GM15510 (cell line): ENCODE results near the gene TMEM52.

Source experiments
- POLR2A ChIP-seq: IDR thresholded peaks from 3 replicates; pipeline ENCODE4 v1.6.1; 2011; ENCODE audit warnings: borderline replicate concordance; ENCODE audit not compliant: insufficient read length; ENCODE audit errors: extremely low read depth

TMEM52 gene

DNA sequence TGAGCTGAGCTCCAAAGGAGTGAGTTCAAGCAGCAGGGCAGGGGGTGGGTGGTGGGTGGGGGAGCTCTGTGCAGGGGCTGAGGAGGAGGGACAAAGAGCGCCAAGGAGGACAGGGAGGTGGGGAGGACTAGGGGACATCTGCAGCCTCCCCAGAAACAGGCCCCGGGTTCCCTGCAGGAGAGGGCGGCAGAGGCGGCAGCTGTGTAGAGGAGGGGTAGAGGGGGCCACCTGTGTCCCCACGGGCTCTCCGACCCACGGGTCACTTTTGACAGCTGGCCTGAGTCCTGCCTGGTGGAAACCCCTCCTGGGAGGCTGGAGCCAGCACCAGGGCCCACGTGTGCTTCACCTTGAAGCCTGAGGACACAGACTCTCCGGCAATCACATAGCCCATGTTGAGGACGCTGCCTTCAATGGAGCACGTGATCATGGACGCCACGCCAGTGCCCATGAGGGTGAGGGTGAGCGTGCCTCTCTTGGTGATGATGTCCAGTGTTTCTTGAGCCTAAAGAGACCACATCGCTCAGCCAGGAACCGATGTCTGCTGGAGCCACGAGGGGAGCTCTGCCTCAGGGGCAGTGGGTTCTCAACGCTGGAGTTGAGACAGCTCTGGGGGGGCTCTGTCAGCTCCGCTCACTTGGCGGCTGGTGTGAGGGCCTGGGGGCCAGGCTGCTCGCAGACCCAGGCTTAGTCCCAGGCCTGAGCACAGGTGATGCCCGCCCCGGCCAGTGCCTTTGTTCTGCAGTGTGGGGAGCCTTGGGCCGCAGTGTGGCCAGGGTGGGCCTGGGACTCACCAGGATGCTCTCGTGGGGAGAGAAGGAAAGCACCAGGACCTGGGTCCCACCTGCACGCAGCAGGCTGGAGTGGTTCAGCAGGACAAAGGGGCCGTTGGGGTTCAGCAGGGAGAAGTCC lies 6.6 kb upstream of the TMEM52 start:
- no peak for TF ChIP-seq POLR2A

DNA sequence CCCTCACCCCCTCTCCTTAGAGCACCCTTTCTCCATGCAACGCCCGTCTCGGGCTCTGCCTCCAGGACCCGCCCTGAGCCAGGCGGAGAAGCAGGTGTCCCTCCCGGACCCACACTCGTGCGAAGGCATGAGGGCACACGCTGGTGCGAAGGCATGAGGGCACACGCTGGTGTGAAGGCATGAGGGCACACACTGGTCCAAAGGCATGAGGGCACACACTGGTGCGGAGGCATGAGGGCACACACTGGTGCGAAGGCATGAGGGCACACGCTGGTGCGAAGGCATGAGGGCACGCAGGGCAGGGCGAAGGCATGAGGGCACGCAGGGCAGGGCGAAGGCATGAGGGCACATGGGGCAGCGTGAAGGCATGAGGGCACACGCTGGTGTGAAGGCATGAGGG lies 5.8 kb upstream of the TMEM52 start:
- TF ChIP-seq POLR2A, result no peak

DNA sequence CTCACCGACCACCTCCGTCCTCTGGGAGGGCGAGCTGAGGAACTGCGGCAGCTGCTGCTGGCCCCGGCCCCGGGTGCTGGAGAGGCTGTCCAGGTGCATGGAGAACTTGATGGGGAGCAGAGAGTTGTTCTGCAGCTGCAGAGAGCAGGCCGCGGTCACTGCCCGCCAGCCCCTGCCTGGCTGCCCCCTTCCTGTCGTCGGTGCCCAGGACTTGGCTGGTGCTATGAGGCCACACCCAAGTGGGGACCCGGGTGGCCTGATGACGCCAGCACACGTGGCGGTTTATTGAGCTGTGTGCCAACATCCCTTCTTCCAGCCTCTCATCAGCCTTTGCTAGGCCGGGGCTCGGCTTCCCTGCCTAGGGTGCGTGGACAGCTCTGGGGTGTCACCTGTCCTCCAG lies 5.3 kb upstream of the TMEM52 start:
- TF ChIP-seq POLR2A, result no peak

DNA sequence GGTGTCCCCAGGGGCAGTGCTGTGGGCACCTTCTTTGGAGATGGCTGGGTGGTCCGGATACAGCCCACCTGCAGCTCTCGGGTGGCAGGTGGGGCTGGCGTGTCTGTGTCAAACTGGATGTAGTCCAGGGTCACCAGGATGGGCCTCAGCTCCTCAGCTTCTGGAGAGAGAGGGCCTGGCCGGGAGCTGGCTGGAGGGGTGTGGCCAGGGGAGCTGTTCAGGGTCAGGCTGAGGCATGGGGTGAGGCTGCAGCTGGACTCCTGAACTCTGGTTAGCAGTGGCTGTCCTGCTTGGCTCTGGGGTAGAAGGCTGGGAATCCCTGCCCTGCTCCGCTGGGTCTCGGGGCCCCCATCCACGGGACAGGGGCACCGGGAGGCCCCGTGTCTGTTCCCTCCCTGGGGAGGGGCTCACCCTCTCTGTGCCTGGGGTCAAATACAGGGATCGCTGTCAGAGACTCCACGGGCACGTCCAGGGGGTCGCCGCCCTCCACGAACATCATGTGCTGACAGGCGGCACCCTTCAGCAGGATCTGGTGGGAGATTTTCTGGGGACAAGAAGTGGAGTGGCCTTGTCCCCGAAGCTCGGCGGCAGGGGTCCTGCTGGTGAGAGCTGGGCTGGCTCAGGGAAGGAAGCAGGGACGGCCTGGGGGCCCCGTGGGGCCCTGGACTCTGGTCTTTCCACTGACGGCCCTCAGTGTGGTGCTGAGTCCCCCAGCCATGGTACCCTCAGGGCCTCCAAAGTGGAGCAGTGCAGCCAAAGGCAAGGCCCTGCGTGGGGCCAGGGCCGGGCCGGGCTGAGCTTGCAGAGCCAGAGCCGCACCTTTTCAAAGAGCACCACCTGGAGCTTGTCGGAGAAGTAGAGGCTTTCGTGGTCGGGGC lies 4.1 kb upstream of the TMEM52 start:
- no peak for TF ChIP-seq POLR2A

DNA sequence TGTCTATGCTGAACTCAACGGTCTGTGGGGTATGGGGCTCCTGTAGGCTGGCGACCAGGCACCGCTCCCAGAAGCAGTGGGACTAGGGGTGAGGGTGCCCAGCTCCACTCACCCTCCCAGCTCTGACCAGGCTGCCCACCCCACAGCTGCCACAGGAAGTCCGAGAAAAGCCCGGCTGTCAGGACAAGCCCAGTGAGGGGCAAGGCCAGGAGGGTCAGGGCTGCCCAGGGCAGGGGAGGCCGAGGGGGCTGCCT lies 3.5 kb upstream of the TMEM52 start:
- TF ChIP-seq POLR2A, result no peak

DNA sequence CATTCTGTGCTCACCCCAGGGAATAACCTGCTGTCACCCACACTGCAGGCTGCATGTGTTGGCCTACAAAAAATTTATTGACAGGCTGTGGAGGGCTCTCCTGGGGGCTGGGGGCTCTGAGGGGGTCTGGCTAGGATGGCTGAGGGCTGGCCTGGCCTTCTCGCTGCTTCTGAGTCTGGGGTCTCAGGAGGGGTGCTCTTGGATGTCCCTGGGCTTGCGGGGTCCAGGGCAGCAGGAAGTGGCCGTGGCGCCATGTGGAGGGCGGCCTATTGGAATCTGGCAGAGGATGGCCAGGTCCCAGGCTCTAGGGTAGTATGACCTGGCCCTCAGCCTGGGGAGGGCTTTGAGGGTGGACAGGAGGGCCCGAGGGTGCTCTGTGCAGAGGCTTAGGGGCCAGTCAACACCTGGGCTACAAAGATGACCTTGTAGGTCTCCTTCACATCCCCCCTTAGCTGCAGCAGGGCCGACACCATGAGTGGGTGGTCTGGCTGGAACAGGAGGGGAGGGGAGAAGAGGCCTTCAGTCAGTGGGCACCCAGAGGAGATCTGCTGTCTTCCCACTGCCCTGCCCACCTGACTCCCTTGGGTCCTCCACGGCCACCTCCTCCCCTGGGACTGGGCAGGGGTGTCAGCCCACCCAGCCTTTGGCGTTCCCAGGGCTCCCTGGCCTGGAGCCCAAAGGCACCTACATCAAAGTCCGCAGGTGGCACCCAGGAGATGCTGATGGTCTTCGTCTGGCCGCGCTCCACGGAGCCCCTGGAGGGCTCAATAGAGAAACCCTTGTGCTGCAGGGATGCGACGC lies 3.0 kb upstream of the TMEM52 start:
- TF ChIP-seq POLR2A, result no peak

DNA sequence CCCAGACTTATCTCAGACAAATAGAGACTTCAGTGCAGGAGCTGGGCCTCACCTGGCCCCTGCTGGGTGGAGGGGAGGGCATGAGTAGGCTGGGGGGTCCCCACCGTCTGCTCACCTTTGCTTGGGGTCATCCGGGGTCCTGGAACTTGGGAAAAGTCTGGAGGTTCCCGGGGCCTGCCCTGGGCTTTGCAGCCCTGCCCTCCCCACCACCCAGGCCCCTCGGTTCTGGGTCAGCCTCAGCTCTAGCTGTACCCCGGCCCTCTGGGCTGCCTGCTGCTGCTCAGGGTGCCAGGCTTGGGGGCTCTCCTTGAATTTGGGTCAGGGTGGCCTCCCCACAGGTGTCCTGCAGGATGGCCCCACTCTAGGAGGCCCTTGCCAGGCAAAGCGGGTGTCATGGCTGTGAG lies 2.4 kb upstream of the TMEM52 start:
- TF ChIP-seq POLR2A, result no peak

DNA sequence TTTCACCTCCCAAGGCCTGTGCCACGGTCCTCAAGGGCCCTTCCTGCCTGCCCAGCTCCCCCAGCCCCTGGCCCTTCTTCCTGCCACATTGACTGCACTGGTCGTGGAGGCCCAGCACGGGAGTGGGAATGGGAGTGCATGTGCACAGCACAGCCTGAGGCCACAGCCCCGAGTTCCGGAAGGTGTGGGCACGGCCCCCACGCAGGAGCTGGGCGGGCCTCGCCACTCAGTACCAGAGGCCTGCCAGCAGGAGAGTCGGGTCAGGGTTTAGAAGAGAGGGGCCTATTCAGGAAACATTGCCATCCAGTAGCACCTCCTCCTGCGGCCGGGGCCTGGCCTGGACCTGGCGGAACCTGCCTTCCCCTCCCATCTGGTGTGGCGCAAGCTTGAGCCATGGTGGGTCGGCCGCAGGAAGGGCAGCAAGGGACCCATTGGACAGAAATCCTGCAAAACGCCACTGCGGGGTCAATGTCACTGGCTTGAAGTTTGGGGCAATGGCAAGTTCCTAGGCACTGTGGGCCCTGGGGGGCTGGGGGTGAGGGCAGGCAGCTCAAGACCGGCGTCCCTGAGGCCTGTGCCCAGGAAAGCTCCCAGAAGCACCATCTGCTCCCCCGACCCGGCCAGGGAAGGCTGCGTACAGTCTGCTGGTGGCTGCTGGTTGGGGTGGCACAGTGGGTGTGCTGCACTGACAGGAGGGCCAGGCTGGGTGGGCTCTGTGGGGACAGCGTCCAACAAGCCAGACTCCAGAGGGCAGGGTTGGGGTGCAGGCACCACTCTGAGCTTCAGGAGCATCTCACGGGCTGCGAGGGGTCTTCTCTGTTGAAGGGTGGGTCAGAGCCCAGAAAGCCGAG lies 1.8 kb upstream of the TMEM52 start:
- no peak for TF ChIP-seq POLR2A

DNA sequence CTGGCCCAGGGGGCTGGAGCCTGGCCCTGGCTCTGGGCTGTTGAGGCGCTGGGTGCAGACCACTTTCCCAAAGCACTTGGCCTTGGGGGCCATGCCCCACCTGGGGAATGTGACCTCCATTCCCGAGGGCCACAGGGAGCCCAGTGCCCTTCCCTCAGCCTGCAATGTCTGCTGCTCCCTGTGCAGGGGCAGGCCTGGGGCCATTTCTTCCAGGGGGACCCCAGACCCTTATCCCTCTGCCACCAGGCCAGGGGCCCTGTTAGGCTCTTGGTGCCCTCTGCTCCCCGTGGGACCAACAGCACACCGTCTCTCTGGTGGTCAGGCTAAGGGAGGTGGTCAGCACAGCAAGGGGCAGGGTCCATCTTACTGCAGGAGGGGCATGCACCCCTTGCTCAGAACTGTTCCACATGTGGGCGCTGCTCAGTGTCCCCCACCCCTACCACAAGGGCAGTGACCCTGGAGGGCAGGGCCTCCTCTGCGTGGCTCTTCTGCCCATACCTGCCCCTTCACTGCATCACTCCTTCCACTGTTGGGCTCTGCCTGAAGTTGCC lies 1.1 kb upstream of the TMEM52 start:
- TF ChIP-seq POLR2A, result no peak

DNA sequence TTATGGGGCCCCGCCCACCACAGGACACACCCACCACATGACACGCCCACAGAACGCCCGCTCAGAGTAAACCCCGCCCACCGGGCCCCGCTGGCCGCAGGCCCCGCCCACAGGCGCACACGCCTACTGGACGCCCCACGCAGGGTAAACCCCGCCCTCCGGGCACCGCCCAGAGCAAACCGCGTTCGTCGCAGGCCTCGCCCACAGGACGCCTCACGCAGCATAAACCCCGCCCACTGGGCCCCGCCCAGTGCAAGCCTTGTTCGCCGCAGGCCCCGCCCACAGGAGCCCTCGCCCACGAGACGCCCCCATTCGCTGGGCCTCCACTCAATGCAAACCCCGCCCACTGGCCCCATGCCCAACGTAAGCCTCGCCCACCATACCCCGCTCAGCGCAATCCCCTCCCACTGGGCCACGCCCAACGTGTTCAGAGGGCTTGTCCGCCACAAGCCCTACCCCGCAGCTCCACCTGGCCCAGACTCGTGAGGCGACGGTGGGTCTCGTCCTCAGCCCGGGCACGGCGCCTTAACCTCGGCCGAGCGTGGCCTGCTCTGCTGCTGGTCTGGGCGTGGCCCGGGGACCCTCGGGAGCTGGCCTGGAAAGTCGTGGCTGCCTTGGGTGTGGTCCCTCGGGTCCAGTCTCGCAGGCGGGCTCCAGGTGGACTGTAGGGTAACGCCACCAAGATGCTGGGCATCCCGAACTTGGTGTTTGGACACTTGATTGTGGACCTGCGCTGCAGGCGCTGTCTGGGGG lies 401 bp upstream of the TMEM52 start:
- peak; percentile 26 for TF ChIP-seq POLR2A

DNA sequence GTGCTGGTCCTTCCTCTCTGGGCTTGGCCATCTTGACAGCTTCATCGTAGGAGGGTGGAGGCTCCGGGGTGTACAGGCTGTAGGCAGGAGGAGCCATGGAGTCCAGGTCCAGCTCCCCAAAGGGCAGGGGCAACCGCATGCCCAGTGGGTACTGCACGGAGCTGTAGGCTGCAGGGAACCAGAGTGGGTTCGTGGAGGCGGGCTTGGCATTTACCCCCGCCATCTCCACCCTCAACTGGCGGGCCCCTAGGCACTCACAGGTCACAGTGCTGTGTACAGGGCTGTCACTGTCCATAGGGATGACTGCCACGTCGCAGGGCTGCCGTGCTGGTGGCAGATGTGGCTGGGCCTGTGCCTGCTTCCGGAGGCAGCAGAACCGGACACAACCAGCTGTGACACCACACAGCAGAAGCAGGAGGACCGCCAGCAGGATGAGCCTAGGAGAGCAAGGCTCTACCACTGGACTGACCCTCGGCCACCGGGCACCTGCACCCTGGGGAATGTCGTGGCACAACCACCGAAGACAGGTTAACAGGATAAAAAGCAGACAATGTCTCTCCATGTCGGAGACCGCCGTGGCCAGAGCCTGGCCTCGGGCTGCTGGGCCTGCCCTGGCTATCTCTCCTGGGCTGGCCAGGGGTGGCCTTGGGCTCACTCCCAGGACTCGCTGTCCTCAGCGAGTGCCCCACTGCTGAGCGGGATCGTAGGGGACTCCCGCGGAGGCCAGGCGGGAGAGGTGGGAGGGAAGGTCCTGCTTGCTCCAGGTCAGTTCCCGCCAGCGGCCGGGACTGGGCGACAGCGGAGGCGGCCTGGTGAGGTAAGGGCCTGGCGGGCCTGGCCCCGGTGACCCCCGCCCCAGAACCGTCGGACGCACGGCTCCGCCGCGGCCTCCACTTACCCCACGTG lies 831 bp downstream of the TMEM52 start:
- no peak for TF ChIP-seq POLR2A

DNA sequence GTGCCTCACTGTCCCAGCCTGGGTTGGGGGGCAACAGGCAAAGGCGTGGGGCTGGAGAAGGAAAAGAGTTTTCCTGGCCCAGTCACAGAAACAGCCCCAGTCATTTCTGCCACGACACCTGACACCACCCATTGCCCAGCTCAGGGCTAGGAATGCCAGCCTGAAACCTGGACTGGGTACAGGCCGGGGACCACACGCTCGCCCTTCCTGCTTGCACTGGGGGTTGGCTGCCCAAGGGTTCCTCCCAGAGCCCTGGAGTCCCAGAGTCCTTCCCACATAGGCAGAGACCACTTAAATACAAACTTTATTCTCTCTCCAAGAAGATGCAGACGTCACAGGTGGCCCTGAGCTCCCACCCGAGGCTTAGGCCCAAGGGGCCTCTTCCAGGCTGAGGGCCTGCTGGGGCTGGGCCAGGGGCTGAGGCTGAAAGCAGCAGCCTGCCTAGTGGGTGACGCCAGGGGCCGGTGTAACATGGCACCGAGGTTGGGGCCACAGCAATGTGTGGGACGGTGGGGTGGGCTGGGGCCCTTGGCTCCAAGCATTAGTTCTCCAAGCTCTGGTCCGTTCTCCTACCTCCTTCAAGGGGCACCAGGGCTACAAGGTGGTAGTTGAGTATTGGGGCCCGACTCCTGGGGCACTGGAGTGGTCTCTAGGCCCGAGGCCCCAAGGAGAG lies 1.6 kb downstream of the TMEM52 start:
- TF ChIP-seq POLR2A, result no peak
